Prostate gland (tissue), 2 donors: ENCODE measurements around the gene AMT. TPM values are rescaled to one million over a fixed set of nuclear protein-coding genes. Genes with fewer than 3 reads are reported as not detected.

Experiments used
- DNase-seq: peaks from one replicate; pipeline ENCODE4 v3.0.0-alpha.2; 2019; ENCODE audit warnings: low spot score
- H3K27ac ChIP-seq, 2 donors: fragments of 200-600 bp; sonication (generic); 2 replicates each; pipeline ENCODE4 v1.5.1; 2017 to 2019
- H3K27me3 ChIP-seq: fragments of 200-600 bp; sonication (generic); replicated peaks from 2 replicates; pipeline ENCODE4 v1.5.1; 2019; ENCODE audit not compliant: insufficient read depth
- H3K36me3 ChIP-seq, 2 donors: fragments of 200-600 bp; sonication (generic); 1 replicate in 1 of 2; 2 replicates in 1 of 2; pipeline versions ENCODE4 v1.5.1 to v1.8.1; 2017 to 2019
- H3K4me1 ChIP-seq: fragments of 200-600 bp; sonication (generic); replicated peaks from 2 replicates; pipeline ENCODE4 v1.5.1; 2019
- H3K4me3 ChIP-seq, 2 donors: fragments of 200-600 bp; sonication (generic); 2 replicates each; pipeline ENCODE4 v1.5.1; 2017 to 2019
- H3K9me3 ChIP-seq: fragments of 200-600 bp; sonication (generic); 2 replicates; pipeline ENCODE4 v1.5.1; 2017
- CTCF ChIP-seq, 4 experiments: fragments of 200-600 bp in 2 of 4; fragments of 450-650 bp in 2 of 4; sonication (generic) in 2 of 4; IDR thresholded peaks; 1 replicate in 3 of 4; 2 replicates in 1 of 4; pipeline ENCODE4 v1.5.1; 2016 to 2019; ENCODE audit warnings: antibody characterized with exemption in 4 of 4, mild to moderate bottlenecking in 2 of 4, moderate library complexity in 2 of 4
- POLR2A ChIP-seq: fragments of 450-650 bp; IDR thresholded peaks from one replicate; pipeline ENCODE4 v1.6.1; 2016; ENCODE audit warnings: antibody characterized with exemption, mild to moderate bottlenecking
- POLR2AphosphoS5 ChIP-seq: sonication (generic); formaldehyde crosslinking; IDR thresholded peaks from one replicate; pipeline ENCODE4 v1.6.1; 2017; ENCODE audit warnings: antibody characterized with exemption
- WGBS: methylation state at CpG from one replicate; pipeline ENCODE4 v1.1.5; 2018; 5-methylcytosine and 5-hydroxymethylcytosine counted together
- intact Hi-C: fragments of 100-400 bp; cut with DNase I; formaldehyde crosslinking; loops from one replicate; pipeline ENCODE4 v1.14.2; 2022
- total RNA-seq, 2 donors: library from RNA; depleted of rRNA; stranded (reverse); fragments of >200 nt; gene quantifications; one replicate each; pipeline ENCODE4 v1.1.0, GENCODE V29; 2016

Gene AMT
- total RNA-seq, 2 donors from 2014 or later = 6.3 to 8.9 TPM

- H3K4me3 ChIP-seq = no peak overlapping the region
- no peak for DNase-seq
- H3K27me3 ChIP-seq = no peaks in the 10 kb centered on the region
- 100% methylated on average over 2 of the region's 2 CpGs for WGBS
- no peak for TF ChIP-seq POLR2A
- TF ChIP-seq POLR2AphosphoS5 = no peak
- TF ChIP-seq CTCF (IDR thresholded peaks at IDR 0.05) = no peak
- H3K36me3 ChIP-seq = no peaks in the 10 kb centered on the region
- intact Hi-C loops = loop anchor here (5.0 kb wide), 1 partner anchor 54 kb away; the partner anchor contains the start of genes RHOA and TCTA
- peaks cover 8% of the 10 kb centered on the region for H3K4me1 ChIP-seq
- no peak overlapping the region for H3K27ac ChIP-seq
- H3K9me3 ChIP-seq = no peaks in the 10 kb centered on the region
Observed at GRCh38 chr3:49466085-49466484, 43.8 kb upstream of the AMT start.

- H3K4me3 ChIP-seq = no peak overlapping the region
- 93% methylated on average over 18 of the region's 18 CpGs for WGBS
- no peaks in the 10 kb centered on the region for H3K27me3 ChIP-seq
- intact Hi-C loops = loop anchor here (5.0 kb wide), 1 partner anchor 53 kb away; the partner anchor contains the start of genes RHOA and TCTA
- DNase-seq = no peak
- H3K36me3 ChIP-seq = no peaks in the 10 kb centered on the region
- TF ChIP-seq POLR2A (no peak), CTCF (IDR thresholded peaks at IDR 0.05) (no peak), POLR2AphosphoS5 (no peak)
- H3K4me1 ChIP-seq = peaks cover 8% of the 10 kb centered on the region
- H3K9me3 ChIP-seq = no peaks in the 10 kb centered on the region
- H3K27ac ChIP-seq = no peak overlapping the region
Observed at GRCh38 chr3:49465270-49466034, 43.2 kb upstream of the AMT start.

GRCh38 chr3:49462222-49462621 lies 39.9 kb upstream of the AMT start:
- H3K4me3 ChIP-seq = no peak overlapping the region
- H3K27ac ChIP-seq = no peak overlapping the region
- H3K9me3 ChIP-seq = no peaks in the 10 kb centered on the region
- 57% methylated on average over 3 of the region's 3 CpGs for WGBS
- no peaks in the 10 kb centered on the region for H3K4me1 ChIP-seq
- H3K27me3 ChIP-seq = no peaks in the 10 kb centered on the region
- no peak for DNase-seq
- no peaks in the 10 kb centered on the region for H3K36me3 ChIP-seq
- TF ChIP-seq POLR2AphosphoS5 (no peak), CTCF (IDR thresholded peaks at IDR 0.05) (no peak), POLR2A (no peak)
- intact Hi-C loops = no loop called here

GRCh38 chr3:49461443-49462171 lies 39.3 kb upstream of the AMT start:
- 15% methylated on average over 1 of the region's 1 CpG for WGBS
- intact Hi-C loops = no loop called here

More at GRCh38 chr3:49461443-49462171, 39.3 kb upstream of the AMT start:
- H3K27me3 ChIP-seq = no peaks in the 10 kb centered on the region
- H3K4me1 ChIP-seq = no peaks in the 10 kb centered on the region
- no peak overlapping the region for H3K27ac ChIP-seq
- no peak for DNase-seq
- H3K4me3 ChIP-seq = no peak overlapping the region
- no peaks in the 10 kb centered on the region for H3K36me3 ChIP-seq
- no peak for TF ChIP-seq POLR2A
- TF ChIP-seq POLR2AphosphoS5 = no peak
- TF ChIP-seq CTCF (IDR thresholded peaks at IDR 0.05) = no peak
- H3K9me3 ChIP-seq = no peaks in the 10 kb centered on the region
